ENCODE results near the gene BTNL3.

DNA sequence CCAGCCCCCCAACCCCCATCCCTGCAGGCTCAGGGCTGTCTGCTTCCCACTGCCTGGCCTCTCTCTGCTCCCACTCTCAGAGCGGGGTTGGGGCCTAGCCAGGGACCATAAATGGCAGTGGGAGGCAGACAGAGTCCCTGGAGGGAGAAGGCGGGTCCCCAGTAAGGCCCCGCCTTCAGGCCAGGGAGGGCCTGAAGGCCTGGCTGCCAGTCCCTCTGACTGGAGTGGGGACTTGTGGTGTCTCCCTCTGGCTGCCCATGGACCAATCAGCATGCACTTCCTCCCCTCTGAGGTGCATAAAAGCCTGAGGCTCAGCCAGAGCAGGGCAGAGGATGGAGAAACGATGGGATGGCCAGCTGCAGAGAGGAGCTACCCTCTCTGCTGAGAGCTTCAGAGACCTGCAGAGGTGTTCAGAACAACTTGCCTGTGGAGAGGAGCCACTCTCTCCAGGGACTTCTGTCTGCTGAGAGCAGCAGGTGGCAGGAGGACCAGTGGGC lies 48.8 kb downstream of the BTNL3 start:
- TF ChIP-seq CTCF (IDR thresholded peaks at IDR 0.05; ENCODE audit: low read depth, low read length), result no peak
- no peak for TF ChIP-seq EZH2phosphoT487 (IDR thresholded peaks at IDR 0.05; ENCODE audit: low read depth)
